ENCODE results near the gene HMGCS2. TPM values are rescaled to one million over a fixed set of nuclear protein-coding genes. Genes with fewer than 3 reads are reported as not detected.

HMGCS2 gene
- total RNA-seq, 1 experiment from 2014 or later, result 10.2 TPM

DNA sequence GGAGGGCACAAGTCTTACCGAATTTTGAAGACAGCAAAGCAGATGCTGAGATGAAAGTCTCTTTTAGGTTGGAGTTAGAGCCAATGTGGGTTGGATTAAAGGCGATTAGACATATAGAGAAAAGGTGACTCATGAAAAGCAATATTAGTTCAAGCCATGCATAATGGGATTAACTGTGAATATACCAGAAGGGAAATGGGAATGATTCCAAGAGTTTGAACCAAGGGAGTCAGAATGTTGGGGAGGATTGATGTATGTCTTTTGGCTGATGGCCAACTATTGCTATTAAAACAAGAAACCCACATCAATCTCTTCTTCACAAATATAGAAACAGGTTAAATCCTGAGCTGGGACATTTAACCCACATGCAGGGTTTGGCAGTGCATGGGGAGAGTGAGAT lies 1.2 kb downstream of the HMGCS2 start:
- no peaks in the 10 kb centered on the region for H3K27me3 ChIP-seq (replicated peaks; ENCODE audit: control insufficient read depth, insufficient read depth, low read length)
- H3K36me3 ChIP-seq (ENCODE audit: control insufficient read depth, insufficient read depth, low read length), result peaks cover 6% of the 10 kb centered on the region
- intact Hi-C loops (cut with micrococcal nuclease; ENCODE audit: unreplicated experiment), result loop anchor here (2.0 kb wide), 1 partner anchor 23 kb away; no protein-coding TSS in a partner anchor
- Mint-ChIP-seq H3K36me3 (ENCODE audit: insufficient read depth, unreplicated experiment) (peaks cover 15% of the 10 kb centered on the region), H3K27ac (ENCODE audit: unreplicated experiment) (peak overlapping the region; percentile 73), H3K4me3 (ENCODE audit: unreplicated experiment) (peak overlapping the region; percentile 63), H3K27me3 (ENCODE audit: insufficient read depth, unreplicated experiment) (no peaks in the 10 kb centered on the region), H3K4me1 (ENCODE audit: low read depth, unreplicated experiment) (peaks cover 24% of the 10 kb centered on the region), H3K9me3 (ENCODE audit: unreplicated experiment) (no peaks in the 10 kb centered on the region)
- BruUV-seq (replicated peaks), result no TSS peak
- TF ChIP-seq, protein P1, sequence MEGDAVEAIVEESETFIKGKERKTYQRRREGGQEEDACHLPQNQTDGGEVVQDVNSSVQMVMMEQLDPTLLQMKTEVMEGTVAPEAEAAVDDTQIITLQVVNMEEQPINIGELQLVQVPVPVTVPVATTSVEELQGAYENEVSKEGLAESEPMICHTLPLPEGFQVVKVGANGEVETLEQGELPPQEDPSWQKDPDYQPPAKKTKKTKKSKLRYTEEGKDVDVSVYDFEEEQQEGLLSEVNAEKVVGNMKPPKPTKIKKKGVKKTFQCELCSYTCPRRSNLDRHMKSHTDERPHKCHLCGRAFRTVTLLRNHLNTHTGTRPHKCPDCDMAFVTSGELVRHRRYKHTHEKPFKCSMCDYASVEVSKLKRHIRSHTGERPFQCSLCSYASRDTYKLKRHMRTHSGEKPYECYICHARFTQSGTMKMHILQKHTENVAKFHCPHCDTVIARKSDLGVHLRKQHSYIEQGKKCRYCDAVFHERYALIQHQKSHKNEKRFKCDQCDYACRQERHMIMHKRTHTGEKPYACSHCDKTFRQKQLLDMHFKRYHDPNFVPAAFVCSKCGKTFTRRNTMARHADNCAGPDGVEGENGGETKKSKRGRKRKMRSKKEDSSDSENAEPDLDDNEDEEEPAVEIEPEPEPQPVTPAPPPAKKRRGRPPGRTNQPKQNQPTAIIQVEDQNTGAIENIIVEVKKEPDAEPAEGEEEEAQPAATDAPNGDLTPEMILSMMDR (IDR thresholded peaks at IDR 0.05; ENCODE audit: insufficient read depth in 1 of 2, low read depth in 1 of 2, low read length in 1 of 2, severe bottlenecking in 1 of 2, unreplicated experiment in 1 of 2), result no peak
- ChIA-PET POLR2A (no interaction called here), CTCF (no interaction called here)
- no peaks in the 10 kb centered on the region for H3K9me3 ChIP-seq
- no peak for DNase-seq
- peaks cover 66% of the 10 kb centered on the region for H3K4me1 ChIP-seq
- peak overlapping the region; percentile 37 for H3K4me3 ChIP-seq (ENCODE audit: low read depth, low read length)

DNA sequence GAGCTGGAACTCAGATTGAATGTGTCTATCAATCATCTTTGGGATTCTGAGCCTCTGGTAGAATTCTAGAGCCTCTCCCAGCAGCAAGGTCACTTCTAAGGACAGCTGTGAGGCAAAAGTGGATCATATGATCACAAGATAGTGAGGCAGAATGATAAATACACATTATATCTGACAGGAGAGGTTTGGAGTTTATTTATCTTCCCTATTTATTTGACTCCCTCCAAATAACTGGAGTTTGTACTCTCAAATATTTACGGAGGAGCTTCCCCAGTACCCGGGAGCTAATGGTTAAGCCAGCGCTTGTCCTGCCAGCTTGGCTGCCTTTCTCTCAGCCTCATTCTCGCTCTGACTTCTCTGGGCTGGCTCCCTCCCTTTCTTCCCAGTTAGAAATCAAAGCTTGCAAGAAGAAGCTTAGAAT lies 2.3 kb downstream of the HMGCS2 start:
- TF ChIP-seq, protein P1 (IDR thresholded peaks at IDR 0.05; ENCODE audit: insufficient read depth in 1 of 2, low read depth in 1 of 2, low read length in 1 of 2, severe bottlenecking in 1 of 2, unreplicated experiment in 1 of 2), result no peak
- H3K36me3 Mint-ChIP-seq (ENCODE audit: insufficient read depth, unreplicated experiment), result peaks cover 15% of the 10 kb centered on the region
- ChIA-PET CTCF (interaction anchor here (1.1 kb wide), 2 partner anchors 9 to 23 kb away, joined by 3 to 6 read pairs; no protein-coding TSS in a partner anchor), POLR2A (interaction anchor here (1.5 kb wide), 1 partner anchor 54 kb away, joined by 5 read pairs; no protein-coding TSS in a partner anchor)
- Histone ChIP-seq H3K27me3 (replicated peaks; ENCODE audit: control insufficient read depth, insufficient read depth, low read length) (no peaks in the 10 kb centered on the region), H3K4me1 (peaks cover 60% of the 10 kb centered on the region), H3K36me3 (ENCODE audit: control insufficient read depth, insufficient read depth, low read length) (peaks cover 6% of the 10 kb centered on the region), H3K4me3 (ENCODE audit: low read depth, low read length) (peak overlapping the region; percentile 37), H3K9me3 (no peaks in the 10 kb centered on the region)
- DNase-seq, result peak; percentile 65 to 71
- H3K9me3 Mint-ChIP-seq (ENCODE audit: unreplicated experiment), result no peaks in the 10 kb centered on the region
- intact Hi-C loops (cut with micrococcal nuclease; ENCODE audit: unreplicated experiment), result loop anchor here (1.0 to 2.0 kb wide), 4 partner anchors 8 to 50 kb away; no protein-coding TSS in a partner anchor
- peak overlapping the region; percentile 63 for H3K4me3 Mint-ChIP-seq (ENCODE audit: unreplicated experiment)
- no peaks in the 10 kb centered on the region for H3K27me3 Mint-ChIP-seq (ENCODE audit: insufficient read depth, unreplicated experiment)
- peaks cover 24% of the 10 kb centered on the region for H3K4me1 Mint-ChIP-seq (ENCODE audit: low read depth, unreplicated experiment)
- no TSS peak for BruUV-seq (replicated peaks)
- peak overlapping the region; percentile 45 for H3K27ac Mint-ChIP-seq (ENCODE audit: unreplicated experiment)

DNA sequence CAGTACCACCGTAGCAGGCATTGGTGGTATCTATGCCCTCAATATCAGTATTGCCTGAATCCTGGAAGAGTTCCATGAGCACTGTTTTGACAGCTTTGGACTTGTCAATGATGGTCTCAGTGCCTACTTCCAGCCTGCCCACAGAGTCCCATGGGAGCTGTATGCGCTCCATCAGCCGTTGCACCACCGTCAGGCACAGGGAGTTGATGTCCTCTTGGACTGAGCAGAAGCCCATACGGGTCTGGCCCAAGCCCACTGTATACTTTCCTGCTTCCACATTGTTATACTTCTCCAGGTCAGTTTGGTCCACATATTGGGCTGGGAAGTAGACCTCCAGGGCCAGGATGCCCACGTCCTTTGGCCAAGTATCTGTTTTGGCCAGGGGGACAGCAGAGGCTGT lies 4.5 kb downstream of the HMGCS2 start:
- no peak overlapping the region for H3K4me3 ChIP-seq (ENCODE audit: low read depth, low read length)
- peaks cover 8% of the 10 kb centered on the region for H3K36me3 ChIP-seq (ENCODE audit: control insufficient read depth, insufficient read depth, low read length)
- TF ChIP-seq, protein P1 (IDR thresholded peaks at IDR 0.05; ENCODE audit: insufficient read depth in 1 of 2, low read depth in 1 of 2, low read length in 1 of 2, severe bottlenecking in 1 of 2, unreplicated experiment in 1 of 2), result no peak
- Mint-ChIP-seq H3K9me3 (ENCODE audit: unreplicated experiment) (no peaks in the 10 kb centered on the region), H3K27ac (ENCODE audit: unreplicated experiment) (no peak overlapping the region), H3K36me3 (ENCODE audit: insufficient read depth, unreplicated experiment) (peaks cover 15% of the 10 kb centered on the region), H3K27me3 (ENCODE audit: insufficient read depth, unreplicated experiment) (no peaks in the 10 kb centered on the region), H3K4me3 (ENCODE audit: unreplicated experiment) (no peak overlapping the region), H3K4me1 (ENCODE audit: low read depth, unreplicated experiment) (peaks cover 24% of the 10 kb centered on the region)
- ChIA-PET CTCF (no interaction called here), POLR2A (no interaction called here)
- peaks cover 42% of the 10 kb centered on the region for H3K4me1 ChIP-seq
- BruUV-seq (replicated peaks), result no TSS peak
- H3K9me3 ChIP-seq, result no peaks in the 10 kb centered on the region
- no peaks in the 10 kb centered on the region for H3K27me3 ChIP-seq (replicated peaks; ENCODE audit: control insufficient read depth, insufficient read depth, low read length)
- intact Hi-C loops (cut with micrococcal nuclease; ENCODE audit: unreplicated experiment), result no loop called here
- no peak for DNase-seq

Measured in Caco-2 (cell line).